ENCODE data around the gene CAMK2G. TPM values are rescaled to one million over a fixed set of nuclear protein-coding genes. Genes with fewer than 3 reads are reported as not detected.
"Not testable (repeated sequence)": the region's sequence is repeated elsewhere in the genome, so short reads cannot be mapped to it uniquely, and the experiment has no call there.

CAMK2G gene
- total RNA-seq, 1 donor from 2014 or later: 31.7 TPM

- DNase-seq (ENCODE audit: low spot score): no peak
- no peak for TF ChIP-seq CTCF (IDR thresholded peaks at IDR 0.05)
- no peaks in the 10 kb centered on the region for H3K9me3 Mint-ChIP-seq (ENCODE audit: low read depth)
- H3K36me3 Mint-ChIP-seq (ENCODE audit: low read depth): peaks cover 48% of the 10 kb centered on the region
- H3K4me1 Mint-ChIP-seq (ENCODE audit: low read depth): no peaks in the 10 kb centered on the region
- H3K27ac Mint-ChIP-seq (ENCODE audit: unreplicated experiment): no peak overlapping the region
- no peaks in the 10 kb centered on the region for H3K27me3 Mint-ChIP-seq (ENCODE audit: low read depth)
- H3K4me3 Mint-ChIP-seq (ENCODE audit: unreplicated experiment): no peak overlapping the region
Observed at GRCh38 chr10:73798087-73798486, 76.3 kb downstream of the CAMK2G start.

DNA sequence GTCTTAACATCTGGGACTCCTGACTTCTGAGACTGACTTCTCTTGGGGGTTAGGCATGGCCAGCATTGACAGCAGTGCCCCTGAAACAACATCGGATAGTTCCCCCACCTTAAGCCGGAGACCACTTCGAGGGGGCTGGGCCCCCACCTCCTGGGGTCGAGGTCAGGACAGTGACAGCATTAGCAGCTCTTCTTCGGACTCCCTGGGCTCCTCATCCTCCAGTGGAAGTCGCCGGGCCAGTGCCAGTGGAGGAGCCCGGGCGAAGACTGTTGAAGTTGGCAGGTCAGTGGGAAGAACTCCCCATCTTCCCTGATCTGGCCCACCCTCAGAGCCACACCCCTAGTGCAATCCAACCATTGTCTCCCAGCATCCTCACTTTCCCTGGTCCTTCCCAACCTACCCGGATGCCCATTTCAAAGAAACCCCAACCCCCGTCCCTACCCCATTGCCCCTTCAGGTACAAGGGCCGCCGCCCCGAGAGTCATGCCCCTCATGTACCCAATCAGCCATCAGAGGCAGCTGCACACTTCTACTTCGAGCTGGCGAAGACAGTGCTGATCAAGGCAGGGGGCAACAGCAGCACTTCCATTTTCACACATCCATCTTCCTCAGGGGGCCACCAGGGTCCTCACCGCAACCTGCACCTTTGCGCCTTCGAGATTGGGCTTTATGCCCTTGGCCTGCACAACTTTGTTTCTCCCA is 76.9 kb downstream of the CAMK2G start:
- no peak overlapping the region for H3K4me3 Mint-ChIP-seq (ENCODE audit: unreplicated experiment)
- peak overlapping the region; percentile 27 for H3K27ac Mint-ChIP-seq (ENCODE audit: unreplicated experiment)
- no peaks in the 10 kb centered on the region for H3K4me1 Mint-ChIP-seq (ENCODE audit: low read depth)
- H3K9me3 Mint-ChIP-seq (ENCODE audit: low read depth): no peaks in the 10 kb centered on the region
- no peak for TF ChIP-seq CTCF (IDR thresholded peaks at IDR 0.05)
- H3K36me3 Mint-ChIP-seq (ENCODE audit: low read depth): peaks cover 47% of the 10 kb centered on the region
- no peak for DNase-seq (ENCODE audit: low spot score)
- no peaks in the 10 kb centered on the region for H3K27me3 Mint-ChIP-seq (ENCODE audit: low read depth)

GRCh38 chr10:73796766-73797165 is 77.6 kb downstream of the CAMK2G start:
- Mint-ChIP-seq H3K4me3 (ENCODE audit: unreplicated experiment) (no peak overlapping the region), H3K9me3 (ENCODE audit: low read depth) (no peaks in the 10 kb centered on the region), H3K27me3 (ENCODE audit: low read depth) (no peaks in the 10 kb centered on the region), H3K4me1 (ENCODE audit: low read depth) (no peaks in the 10 kb centered on the region), H3K27ac (ENCODE audit: unreplicated experiment) (no peak overlapping the region), H3K36me3 (ENCODE audit: low read depth) (peaks cover 46% of the 10 kb centered on the region)
- DNase-seq (ENCODE audit: low spot score): no peak
- TF ChIP-seq CTCF (IDR thresholded peaks at IDR 0.05): no peak

GRCh38 chr10:73796035-73796434 is 78.3 kb downstream of the CAMK2G start:
- H3K4me1 Mint-ChIP-seq (ENCODE audit: low read depth); H3K27ac Mint-ChIP-seq (ENCODE audit: unreplicated experiment); H3K4me3 Mint-ChIP-seq (ENCODE audit: unreplicated experiment); H3K9me3 Mint-ChIP-seq (ENCODE audit: low read depth); H3K27me3 Mint-ChIP-seq (ENCODE audit: low read depth); DNase-seq (ENCODE audit: low spot score): not testable (repeated sequence)
- H3K36me3 Mint-ChIP-seq (ENCODE audit: low read depth): peaks cover 53% of the 10 kb centered on the region

DNA sequence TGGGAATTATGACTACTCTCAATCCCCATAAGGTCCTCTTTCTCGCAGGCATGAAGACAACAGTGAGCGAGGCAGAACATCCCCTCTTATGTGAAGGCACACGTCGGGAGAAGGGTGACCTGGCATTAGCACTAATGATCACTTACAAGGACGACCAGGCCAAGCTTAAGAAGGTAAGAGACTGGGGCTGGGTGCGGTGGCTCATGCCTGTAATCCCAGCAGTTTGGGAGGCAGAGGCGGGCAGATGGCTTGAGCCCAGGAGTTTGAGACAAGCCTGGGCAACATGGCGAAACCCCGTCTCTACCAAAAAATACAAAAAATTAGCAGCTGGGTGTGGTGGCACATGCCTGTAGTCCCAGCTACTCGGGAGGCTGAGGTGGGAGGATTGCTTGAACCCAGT is 78.9 kb downstream of the CAMK2G start:
- DNase-seq (ENCODE audit: low spot score): peak; percentile 41
- H3K9me3 Mint-ChIP-seq (ENCODE audit: low read depth); H3K4me3 Mint-ChIP-seq (ENCODE audit: unreplicated experiment); H3K27ac Mint-ChIP-seq (ENCODE audit: unreplicated experiment); H3K4me1 Mint-ChIP-seq (ENCODE audit: low read depth); H3K27me3 Mint-ChIP-seq (ENCODE audit: low read depth): not testable (repeated sequence)
- peaks cover 56% of the 10 kb centered on the region for H3K36me3 Mint-ChIP-seq (ENCODE audit: low read depth)

DNA sequence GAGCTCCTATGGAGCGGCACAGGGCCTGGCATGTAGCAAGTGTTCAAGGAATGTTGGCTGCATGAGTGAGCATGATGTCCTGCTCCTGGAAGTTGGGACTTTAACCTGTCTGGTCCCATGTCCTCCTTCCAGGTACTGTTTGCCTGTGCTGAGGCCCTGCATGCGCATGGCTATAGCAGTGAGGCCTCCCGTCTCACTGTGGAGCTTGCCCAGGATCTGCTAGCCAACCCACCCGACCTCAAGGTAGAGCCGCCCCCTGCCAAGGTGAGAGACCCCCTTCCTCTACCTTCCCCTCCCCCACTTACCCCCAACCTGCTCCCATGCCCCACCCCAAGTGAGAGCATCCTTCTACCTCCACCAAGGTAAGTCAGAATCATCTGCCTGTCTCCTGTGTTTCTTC is 80.9 kb downstream of the CAMK2G start:
- Mint-ChIP-seq H3K27ac (ENCODE audit: unreplicated experiment) (no peak overlapping the region), H3K9me3 (ENCODE audit: low read depth) (no peaks in the 10 kb centered on the region), H3K36me3 (ENCODE audit: low read depth) (peaks cover 59% of the 10 kb centered on the region), H3K27me3 (ENCODE audit: low read depth) (no peaks in the 10 kb centered on the region), H3K4me1 (ENCODE audit: low read depth) (no peaks in the 10 kb centered on the region), H3K4me3 (ENCODE audit: unreplicated experiment) (no peak overlapping the region)
- TF ChIP-seq CTCF (IDR thresholded peaks at IDR 0.05): no peak
- DNase-seq (ENCODE audit: low spot score): peak; percentile 48
